T-helper 2 cell (primary cell): ENCODE results near the gene DYNLT5.
"Not testable (repeated sequence)": the region's sequence is repeated elsewhere in the genome, so short reads cannot be mapped to it uniquely, and the experiment has no call there.

Experiments
- DNase-seq, 5 experiments: peaks; one replicate each; pipeline versions ENCODE4 v3.0.0 to v3.0.0-alpha.2; 2012 to 2022

The DYNLT5 gene

GRCh38 chr1:66788231-66788939 is 36.1 kb downstream of the DYNLT5 start:
- DNase-seq, result peak in 3 of 5 experiments; percentile 26 to 35 (median 32)

- no peak for DNase-seq
These were observed 39.7 kb downstream of the DYNLT5 start for GRCh38 chr1:66791621-66792610.

GRCh38 chr1:66795839-66796238 is 43.6 kb downstream of the DYNLT5 start:
- not testable (repeated sequence) for DNase-seq

GRCh38 chr1:66809245-66809644 is 57.0 kb downstream of the DYNLT5 start:
- DNase-seq, result no peak

- no peak for DNase-seq
These were observed 57.6 kb downstream of the DYNLT5 start for GRCh38 chr1:66809736-66810326.

- no peak for DNase-seq
These were observed 72.5 kb downstream of the DYNLT5 start for GRCh38 chr1:66824771-66825170.
